GM23248 (cell line): ENCODE measurements around the gene FHOD3.

Experiments used
- EZH2 ChIP-seq: fragments of 200-600 bp; sonication (generic); IDR thresholded peaks from 2 replicates; pipeline ENCODE4 v1.6.1; 2018; ENCODE audit warnings: antibody characterized with exemption, mild to moderate bottlenecking; ENCODE audit not compliant: insufficient read depth, poor library complexity, severe bottlenecking
- EZH2phosphoT487 ChIP-seq: fragments of 200-600 bp; sonication (generic); IDR thresholded peaks from 2 replicates; pipeline ENCODE4 v1.6.1; 2018; ENCODE audit warnings: antibody characterized with exemption, moderate library complexity, mild to moderate bottlenecking, low read depth; ENCODE audit not compliant: insufficient read depth

- TF ChIP-seq EZH2 (no peak), EZH2phosphoT487 (no peak)
These were observed 78.8 kb downstream of the FHOD3 start for GRCh38 chr18:36376361-36376760.
